RPMI7951 (cell line): ENCODE measurements around the gene NOL9. TPM values are rescaled to one million over a fixed set of nuclear protein-coding genes. Genes with fewer than 3 reads are reported as not detected.
"Not testable (repeated sequence)": the region's sequence is repeated elsewhere in the genome, so short reads cannot be mapped to it uniquely, and the experiment has no call there.

Experiments used
- DNase-seq: peaks from one replicate; pipeline ENCODE4 v3.0.0-alpha.2; 2012; ENCODE audit warnings: low read depth
- total RNA-seq: library from RNA; depleted of rRNA; stranded (reverse); fragments of >200 nt; shearing (Covaris generic); gene quantifications from 2 replicates; pipeline ENCODE4 v1.2.3, GENCODE V29; 2014

NOL9 gene
- total RNA-seq, 1 experiment from 2014 or later = 14.4 TPM

GRCh38 chr1:6503884-6504602 lies 50.3 kb downstream of the NOL9 start:
- DNase-seq = no peak

DNA sequence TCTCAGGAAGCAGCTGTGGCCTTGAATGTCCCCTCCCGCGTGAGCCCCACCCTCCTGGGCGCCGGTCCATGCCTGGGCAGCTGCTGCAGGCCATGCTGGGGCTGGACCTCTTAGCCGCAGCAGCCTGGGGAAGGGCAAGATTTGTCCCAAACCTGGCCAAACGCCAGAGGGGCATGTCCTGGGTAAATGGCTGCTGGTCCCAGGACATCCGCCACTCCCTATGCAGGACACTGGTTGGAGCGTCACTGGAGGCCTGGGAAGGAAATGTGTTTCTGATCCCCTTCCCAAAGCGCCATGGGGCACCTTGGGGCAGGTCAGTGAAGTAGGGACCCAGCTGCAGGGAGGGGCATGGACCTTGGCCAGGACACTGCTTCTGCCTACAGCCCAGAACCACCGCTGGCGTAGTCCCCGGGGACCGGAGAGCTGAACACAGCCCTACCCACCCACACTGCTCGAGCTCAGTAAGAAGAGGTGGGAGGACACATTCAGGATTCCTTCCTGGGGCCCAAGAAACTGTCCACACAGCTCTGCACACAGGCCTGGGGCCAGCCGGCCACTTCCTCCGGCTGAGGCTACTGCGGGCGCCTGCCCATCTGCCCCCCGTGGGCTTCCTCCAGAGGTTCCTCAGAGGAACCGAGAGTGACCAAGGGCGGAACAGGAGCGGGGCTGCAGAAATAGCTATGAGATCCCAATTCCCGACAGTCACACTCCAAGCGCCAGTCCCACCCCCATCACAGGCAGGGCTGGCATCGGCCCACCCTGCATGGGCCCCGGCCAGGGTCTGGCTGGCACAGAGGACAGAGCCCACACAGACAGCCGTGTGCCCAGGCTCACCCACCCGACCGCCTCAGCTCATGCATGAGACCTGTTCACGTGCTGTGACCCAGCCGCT lies 52.1 kb downstream of the NOL9 start:
- peak; percentile 41 for DNase-seq

DNA sequence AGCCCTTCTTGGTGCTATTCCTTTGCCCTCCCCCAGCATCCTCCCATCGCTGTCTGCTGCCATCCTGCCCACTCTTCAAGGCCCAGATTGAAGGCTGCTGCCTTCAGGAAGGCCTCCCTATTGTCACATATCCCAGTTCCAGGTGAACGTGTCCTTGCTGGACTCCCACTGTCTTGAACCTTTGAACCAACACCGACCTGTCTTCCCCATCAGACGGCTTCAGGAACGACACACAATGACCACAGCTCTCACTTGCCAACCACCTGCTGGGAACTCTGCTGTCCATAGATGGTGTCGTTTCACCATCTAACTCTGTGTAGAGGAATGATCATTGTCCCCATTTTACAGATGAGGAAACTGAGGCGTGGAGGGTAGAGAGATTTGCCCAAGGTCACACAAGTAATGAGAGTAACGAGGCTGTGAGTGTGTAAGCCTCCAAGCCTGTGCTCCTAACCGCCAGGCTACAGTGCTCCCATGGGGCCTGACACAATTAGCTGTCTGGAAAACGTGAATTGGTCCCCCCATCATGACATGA lies 53.0 kb downstream of the NOL9 start:
- no peak for DNase-seq

GRCh38 chr1:6500544-6501278 lies 53.6 kb downstream of the NOL9 start:
- DNase-seq = no peak

- DNase-seq = no peak
Observed at GRCh38 chr1:6499296-6499695, 55.0 kb downstream of the NOL9 start.

DNA sequence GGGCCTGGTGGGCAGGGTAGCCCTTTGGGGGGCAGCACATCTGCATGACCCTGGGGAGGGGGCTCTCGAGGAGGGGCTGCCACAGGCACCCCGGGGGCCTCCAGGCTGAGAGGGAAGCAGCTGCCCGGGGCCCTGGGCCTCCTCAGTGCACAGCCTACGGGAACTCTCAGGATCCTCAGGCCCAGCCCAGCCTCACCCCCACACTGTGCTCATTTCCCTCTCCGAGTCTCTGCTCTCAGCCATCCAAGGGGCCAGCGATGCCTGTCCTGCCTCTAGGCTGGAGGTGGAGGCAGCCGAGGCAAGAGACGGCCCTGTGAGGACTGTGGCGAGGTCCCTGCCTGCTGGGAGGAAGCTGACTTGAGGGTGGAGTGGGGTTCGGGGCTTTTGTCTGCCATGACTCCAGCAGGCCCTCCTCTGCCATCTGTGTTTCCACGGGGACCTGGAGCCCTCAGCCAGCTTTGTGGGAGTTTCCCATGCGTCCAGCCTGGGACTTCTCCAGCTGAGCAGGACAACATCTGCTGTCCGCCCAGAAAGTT lies 55.7 kb downstream of the NOL9 start:
- DNase-seq = no peak

DNA sequence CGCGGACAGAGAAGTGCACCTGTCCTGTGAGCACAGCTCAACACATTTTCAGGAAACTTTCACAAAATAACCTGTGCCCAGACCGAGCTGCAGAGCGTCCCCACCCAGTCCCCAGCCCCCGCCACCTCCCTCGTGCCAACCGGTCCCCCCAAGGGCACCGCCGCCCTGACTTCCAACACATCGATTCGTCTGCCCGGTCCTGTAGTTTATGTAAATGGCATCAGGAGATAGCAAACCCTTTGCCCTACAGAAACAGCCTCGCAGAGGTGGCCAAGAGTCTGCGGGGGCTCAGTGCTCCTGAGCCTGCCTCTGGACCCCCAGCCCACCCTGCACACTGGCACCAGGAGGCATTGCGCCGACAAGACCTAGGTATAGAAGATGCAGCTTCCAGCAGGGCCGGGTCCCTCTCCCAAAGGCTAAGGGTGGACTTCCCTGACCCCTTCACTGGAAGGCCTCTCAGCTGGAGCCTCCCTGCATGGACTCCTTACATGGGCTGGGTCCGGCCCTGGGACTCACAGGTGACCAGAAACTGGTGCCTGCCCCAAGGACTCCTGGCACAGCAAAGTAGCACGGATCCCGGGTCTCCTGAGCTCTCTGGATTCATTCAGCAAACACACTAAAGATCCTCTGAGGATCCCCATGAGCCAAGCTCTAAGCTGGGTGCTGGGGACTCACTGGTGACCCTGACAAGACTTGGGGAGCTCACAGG lies 56.3 kb downstream of the NOL9 start:
- DNase-seq = no peak

DNA sequence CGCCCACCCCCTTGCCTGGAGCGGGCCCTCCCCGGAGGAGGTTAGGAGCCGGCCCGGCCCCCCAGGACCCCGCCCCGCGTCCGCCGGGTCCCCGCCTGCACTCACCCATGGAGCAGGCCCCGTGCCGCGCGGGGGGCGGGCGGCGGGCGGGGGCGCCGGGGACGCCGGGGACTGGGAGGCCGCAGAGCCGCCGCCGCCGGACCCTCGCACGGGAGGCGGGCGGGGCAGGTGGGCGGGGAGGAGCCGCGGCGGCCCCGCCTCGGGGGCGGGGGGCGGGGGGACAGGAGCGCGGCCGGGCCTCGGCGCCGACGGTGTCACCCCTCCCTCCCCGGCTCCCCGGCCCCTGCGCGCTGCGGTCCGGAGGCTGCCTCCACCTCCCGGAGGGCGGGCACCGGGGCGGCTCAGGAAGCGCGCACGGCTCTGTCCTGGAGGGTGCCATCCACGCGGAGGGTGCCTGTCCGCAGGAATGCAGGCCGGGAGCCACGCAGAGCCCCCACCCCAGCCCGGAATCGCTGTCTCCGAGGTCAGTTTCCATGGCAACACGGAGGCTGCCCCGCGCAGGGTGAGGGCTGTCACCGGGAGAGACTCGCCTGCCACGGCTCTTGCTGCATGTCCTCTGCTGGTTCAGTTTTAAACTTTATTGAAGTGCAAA lies 57.0 kb downstream of the NOL9 start:
- DNase-seq = peak; percentile 46

GRCh38 chr1:6496890-6497214 lies 57.5 kb downstream of the NOL9 start:
- no peak for DNase-seq

DNA sequence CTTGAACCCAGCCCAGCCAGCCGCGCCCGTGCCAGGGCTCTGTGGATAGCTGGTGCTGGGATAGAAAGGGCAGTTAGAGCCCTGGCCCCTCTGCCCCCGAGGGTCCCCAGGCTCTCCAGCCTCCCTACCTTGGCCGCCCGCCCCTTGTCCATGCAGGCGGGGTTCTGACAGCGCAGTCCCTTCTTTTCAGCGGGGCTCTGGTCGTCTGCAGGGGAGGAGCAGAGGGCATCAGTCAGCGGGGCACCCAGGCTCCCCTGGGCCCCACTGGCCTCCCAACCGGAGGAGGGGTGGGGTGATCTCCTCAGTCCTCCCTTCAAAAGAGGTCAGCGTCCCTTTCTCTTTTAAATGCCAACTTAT lies 58.0 kb downstream of the NOL9 start:
- no peak for DNase-seq

DNA sequence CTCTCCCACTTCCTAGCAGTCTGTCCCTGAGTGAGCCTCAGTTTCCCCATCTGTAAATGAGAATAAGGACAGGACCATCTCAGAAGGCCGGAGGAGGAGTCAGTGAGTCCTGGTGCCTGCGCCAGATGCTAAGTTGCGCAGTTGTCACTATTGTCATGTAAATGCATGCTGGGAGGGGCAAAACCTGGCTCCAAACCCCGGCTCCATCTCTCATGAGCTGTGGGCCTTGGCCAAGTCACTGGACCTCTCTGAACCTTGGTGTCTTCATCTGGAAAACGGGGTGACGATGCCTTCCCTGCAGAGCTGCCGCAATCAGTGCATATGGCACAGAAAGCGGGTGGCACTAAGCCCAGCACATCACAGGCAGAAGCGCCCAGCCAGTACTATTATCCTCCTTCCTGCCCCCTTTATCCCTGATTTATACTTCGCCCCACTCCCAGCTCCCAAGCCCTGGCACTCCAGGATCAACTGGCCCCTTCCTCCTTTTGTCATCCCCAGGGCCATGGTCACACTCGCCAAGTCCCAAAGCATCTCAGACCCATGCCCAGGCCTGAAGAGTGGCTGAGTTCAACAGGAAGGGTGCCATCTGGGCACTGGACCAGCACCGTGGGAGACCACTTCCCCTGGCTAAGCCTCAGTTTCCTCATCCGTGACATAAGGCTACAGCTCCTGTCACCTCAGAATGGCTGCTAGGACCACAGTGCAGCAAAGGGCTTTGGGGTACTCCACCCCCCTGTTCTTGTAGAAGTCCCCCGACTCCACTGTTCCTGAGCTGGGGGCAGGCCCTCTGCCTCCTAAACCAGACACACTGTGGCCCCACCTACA lies 58.6 kb downstream of the NOL9 start:
- DNase-seq = no peak

GRCh38 chr1:6495041-6495441 lies 59.3 kb downstream of the NOL9 start:
- no peak for DNase-seq

GRCh38 chr1:6494627-6495026 lies 59.7 kb downstream of the NOL9 start:
- DNase-seq = no peak

GRCh38 chr1:6493834-6494223 lies 60.5 kb downstream of the NOL9 start:
- DNase-seq = not testable (repeated sequence)

DNA sequence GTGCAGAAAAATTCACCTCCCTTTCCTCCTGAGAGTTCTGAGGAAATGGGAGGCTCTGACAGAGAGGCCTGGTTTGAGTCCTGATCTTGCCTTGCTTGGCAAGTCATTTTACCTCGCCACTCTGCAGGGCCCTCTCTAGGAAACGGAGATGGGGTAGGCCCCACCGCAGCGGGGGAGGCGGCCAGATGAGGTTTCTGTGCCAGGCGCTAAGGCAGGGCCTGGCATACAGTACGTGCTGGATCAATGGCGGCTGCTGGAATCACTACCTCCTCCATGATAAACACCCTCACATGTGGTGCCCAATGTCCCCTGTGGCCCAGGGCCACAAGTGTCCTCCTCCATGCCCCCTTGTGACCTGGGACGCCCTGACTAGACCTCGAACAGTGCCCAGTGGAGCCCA lies 62.3 kb downstream of the NOL9 start:
- DNase-seq = no peak

GRCh38 chr1:6491480-6491962 lies 62.8 kb downstream of the NOL9 start, which contains the start of gene PLEKHG5:
Gene PLEKHG5 (minus strand): TSS chr1:6491667. CDS start chr1:6477571, 14,096 bp downstream.
- DNase-seq = peak; percentile 78

GRCh38 chr1:6491081-6491449 lies 63.2 kb downstream of the NOL9 start:
- no peak for DNase-seq

DNA sequence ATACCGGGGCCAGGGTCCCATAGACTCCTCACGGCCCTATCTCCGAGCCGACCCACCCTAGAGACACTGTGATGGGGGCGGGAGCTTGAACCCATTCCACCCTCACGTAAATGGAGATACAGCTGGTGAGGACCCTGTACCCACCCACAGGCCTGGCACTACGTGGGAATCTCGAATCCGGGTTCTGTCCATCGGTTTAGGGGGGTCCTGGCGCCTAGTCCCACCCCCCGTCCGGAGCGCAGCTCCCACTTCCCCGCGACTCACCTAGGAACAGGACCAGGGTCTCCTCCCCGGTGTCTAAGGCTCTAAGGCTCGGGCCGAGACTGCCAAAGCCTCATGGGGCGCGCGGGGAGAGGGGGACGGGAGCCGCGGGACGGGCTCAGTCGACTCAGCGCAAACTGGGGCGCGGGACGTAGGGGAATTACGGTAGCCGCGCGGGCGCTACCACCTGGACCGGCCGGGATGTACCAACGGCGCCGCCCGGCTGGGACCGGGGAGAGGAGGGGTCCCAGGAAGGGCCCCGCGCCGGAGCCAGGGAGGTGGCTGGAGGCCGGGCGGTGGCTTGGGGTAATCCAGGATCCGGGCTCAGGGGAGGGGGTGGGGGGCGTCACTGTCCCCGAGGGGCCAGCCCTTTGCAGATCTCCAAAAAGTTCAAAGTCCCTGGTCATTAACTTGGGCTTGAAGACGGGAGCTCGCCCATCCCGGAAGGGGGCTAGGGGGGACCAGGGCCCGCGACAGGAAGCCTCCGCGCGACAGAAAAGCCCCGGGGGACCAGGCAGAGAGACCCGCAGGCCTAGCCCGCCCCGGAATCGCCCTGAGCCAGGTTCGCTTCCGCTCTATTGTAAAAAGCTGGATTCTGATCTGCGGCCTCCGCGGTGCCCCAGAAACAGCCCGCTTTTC lies 63.9 kb downstream of the NOL9 start:
- DNase-seq = peak; percentile 78

DNA sequence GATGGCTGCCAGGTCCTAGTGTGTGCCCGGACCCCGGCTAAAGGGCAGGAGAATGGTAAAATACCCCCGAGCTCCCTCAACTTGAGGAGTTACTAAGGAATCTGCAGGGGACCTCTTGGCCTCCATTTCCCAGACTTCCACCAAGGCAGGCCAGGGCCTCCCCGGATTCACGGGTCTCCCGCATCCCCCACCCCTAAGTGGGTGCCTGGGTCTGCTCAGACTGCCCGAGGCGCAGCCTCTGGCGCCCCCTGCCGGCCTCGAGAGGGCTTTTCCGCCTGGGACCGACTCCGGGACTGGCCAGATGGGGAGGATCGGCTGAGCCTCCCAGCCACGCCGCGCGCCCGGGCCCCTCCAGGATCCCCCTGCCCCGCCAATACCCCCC lies 64.5 kb downstream of the NOL9 start:
- peak; percentile 54 for DNase-seq
